ENCODE measurements around the gene SEPTIN5.

The SEPTIN5 gene

DNA sequence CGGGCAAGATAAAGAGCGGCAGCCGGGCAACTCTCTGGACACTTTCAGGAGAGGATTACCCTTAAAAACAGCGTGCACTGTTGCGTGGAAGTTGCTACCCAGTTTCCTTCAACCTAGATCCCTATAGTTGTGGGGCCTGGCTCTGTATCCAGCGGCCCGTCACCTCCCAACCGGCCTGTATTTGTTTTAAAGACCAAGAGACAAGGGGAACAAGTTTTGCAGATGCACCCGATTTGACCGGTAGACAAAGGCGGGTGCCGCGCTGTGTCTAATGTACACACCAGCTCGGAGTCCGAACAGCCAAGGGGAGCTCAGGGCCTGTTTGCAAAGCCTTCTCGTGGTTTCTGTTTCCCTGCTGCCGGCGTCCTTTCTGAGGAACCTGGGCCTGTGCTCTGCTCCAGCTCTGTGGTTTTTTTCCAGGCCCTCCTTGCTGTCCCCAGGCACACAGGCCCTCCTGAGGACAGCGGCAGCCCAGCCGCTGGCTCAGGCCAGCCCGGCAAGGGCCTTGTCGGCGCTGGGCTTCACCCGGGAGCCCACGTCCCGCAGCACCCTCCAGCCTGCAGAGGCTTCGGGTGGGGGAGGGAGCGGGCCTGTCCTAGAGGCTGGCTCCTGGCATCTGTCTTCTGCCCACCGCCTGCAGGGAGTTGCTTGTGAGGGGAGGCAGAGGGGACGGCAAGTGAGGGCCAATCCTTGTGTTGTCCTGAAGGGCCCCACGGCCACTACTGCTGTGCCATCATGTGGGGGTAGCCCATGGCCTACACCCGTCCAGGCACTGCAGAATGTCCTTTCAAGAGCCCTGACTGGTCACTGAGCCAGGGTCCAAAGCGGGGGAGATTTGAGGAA is 47.6 kb downstream of the SEPTIN5 start:
- DNase-seq (ENCODE audit: low read depth), result no peak

- DNase-seq (ENCODE audit: low read depth), result no peak
These were observed 48.5 kb downstream of the SEPTIN5 start for GRCh38 chr22:19762568-19763457.

- no peak for DNase-seq (ENCODE audit: low read depth)
These were observed 49.4 kb downstream of the SEPTIN5 start for GRCh38 chr22:19763458-19764298.

DNA sequence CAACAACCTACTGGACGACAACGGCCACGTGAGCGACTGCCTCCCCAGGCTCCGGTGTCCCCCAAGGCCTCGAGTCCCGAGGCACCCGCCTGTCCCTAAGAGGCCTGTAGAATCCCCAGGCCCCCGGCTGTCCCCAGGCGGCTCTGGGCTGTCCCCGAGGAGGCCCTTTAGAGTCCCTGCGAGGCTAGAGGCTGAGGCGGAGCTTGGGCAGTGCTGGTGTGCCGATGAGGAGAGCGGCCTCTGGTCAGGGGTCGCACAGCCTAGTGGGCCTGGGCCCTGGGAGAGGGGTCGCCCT is 49.9 kb downstream of the SEPTIN5 start:
- no peak for DNase-seq (ENCODE audit: low read depth)

- no peak for DNase-seq (ENCODE audit: low read depth)
These were observed 50.6 kb downstream of the SEPTIN5 start for GRCh38 chr22:19764636-19765476.

- no peak for DNase-seq (ENCODE audit: low read depth)
These were observed 51.4 kb downstream of the SEPTIN5 start for GRCh38 chr22:19765477-19766239.

DNA sequence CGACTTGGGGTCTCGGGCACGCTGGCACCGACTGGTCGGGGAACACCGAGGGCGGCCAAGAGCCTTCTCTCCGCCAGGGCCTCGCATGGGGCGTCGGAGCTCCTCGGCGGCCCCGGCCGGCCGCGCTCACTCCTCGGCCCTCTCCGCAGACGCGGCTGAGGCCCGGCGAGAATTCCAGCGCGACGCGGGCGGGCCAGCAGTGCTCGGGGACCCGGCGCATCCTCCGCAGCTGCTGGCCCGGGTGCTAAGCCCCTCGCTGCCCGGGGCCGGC is 51.9 kb downstream of the SEPTIN5 start:
- no peak for DNase-seq (ENCODE audit: low read depth)

DNA sequence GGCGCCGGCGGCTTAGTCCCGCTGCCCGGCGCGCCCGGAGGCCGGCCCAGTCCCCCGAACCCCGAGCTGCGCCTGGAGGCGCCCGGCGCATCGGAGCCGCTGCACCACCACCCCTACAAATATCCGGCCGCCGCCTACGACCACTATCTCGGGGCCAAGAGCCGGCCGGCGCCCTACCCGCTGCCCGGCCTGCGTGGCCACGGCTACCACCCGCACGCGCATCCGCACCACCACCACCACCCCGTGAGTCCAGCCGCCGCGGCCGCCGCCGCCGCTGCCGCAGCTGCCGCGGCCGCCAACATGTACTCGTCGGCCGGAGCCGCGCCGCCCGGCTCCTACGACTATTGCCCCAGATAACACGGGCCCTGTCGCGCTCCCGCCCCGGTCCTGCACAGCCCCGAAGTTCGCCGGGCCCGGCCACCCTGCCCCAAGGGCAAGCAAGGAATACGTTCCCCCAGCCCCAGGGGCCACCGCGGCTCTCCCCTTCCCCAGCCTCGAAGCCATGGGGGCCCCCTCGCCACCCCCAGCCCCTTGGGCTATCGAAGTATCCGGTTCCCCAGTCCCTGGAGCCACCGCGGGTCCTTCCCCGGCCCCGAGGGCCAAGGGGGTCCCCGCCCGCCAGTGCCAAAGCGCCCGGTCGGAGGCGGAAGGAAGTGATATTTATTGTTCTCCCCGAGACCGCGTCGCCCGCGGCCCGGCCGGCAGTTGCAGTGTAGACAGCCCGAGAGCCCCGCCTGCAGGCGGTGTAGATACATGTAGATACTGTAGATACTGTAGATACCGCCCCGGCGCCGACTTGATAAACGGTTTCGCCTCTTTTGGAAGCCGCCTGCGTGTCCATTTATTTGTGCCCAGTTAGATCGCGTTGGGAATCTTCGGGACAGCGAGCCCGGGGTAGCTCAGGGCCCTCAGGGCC is 52.5 kb downstream of the SEPTIN5 start:
- DNase-seq (ENCODE audit: low read depth), result no peak

- DNase-seq (ENCODE audit: low read depth), result no peak
These were observed 53.4 kb downstream of the SEPTIN5 start for GRCh38 chr22:19767427-19768341.

DNA sequence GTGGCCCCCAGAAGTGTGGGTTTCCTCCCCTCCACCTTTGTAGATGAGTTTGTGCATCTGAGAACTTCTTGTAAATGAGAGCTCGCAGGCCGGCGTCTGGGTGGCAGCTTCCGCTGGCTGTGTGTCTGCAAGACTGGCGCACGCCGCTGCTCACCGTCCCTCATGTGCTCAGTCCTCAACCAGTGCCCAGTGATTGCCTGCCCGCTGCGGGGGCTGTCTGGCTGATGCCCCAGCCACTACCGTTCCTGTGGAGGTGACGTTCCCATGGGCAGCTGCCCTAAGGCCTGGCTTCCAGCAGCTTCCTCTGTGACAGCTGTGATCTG is 55.1 kb downstream of the SEPTIN5 start:
- DNase-seq (ENCODE audit: low read depth), result no peak

DNA sequence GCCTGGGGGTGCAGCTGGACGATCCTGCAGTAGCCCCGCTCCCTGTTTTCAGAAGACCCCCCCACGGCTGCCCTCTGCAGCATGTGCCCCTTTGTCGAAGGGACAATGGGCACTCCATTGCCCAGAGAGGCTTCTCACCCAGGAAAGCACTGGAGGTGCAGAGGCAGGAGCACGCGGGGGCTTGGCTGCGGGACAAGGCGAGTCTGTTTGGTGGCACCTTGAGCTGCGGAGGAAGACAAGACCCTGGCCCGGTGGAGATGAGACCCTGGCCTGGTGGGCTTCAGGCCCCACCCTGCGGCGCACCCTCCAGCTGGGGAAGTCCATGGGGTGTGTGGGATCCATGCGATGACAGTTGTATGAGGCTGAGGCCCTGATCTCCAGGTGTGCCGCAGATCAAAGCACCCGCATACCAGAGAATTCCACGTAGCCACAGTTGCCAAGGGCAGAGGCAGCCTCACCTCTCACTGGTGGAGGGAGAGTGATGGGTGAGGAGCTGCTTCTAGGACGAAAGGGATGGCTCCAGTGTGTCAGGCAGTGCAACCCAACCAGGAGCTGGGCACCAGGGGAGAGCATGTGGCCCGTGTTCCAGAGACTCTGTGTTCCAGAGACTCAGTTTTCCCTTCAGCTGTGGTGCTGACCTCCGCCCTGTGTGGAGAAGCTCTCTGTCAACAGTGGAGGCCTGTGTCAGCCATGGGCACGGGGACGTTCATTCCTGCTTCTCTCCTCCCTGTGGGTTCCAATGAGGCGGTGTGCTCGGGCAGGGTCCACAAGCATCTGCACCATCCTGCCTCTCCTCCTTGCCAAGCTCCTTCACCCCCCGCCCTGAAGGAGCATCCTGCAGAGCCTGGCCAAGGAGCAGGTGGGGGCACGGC is 56.3 kb downstream of the SEPTIN5 start:
- no peak for DNase-seq (ENCODE audit: low read depth)

DNA sequence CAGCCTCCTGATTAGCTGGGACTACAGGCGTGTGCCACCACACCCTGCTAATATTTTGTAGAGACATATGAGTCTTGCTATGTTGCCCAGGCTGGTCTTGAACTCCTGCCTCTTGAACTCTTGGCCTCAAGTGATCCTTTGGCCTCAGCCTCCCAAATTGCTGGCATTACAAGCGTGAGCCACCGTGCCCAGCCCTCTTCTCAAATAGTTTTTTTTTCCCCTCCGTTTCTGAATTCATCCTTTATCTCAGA is 58.0 kb downstream of the SEPTIN5 start:
- no peak for DNase-seq (ENCODE audit: low read depth)
